Skeletal muscle satellite cell (primary cell): ENCODE results near the gene DACT2.
"Not testable (repeated sequence)": the region's sequence is repeated elsewhere in the genome, so short reads cannot be mapped to it uniquely, and the experiment has no call there.

Experiments used
- H3K27me3 ChIP-seq: 2 replicates; pipeline ENCODE4 v1.7.0; 2013; ENCODE audit warnings: low read length; ENCODE audit not compliant: control insufficient read depth, insufficient read depth
- H3K36me3 ChIP-seq: 2 replicates; pipeline ENCODE4 v1.7.0; 2013; ENCODE audit warnings: mild to moderate bottlenecking, control low read depth, low read length; ENCODE audit not compliant: insufficient read depth
- H3K4me1 ChIP-seq: 2 replicates; pipeline ENCODE4 v1.7.0; 2013; ENCODE audit warnings: low read length; ENCODE audit not compliant: control insufficient read depth, insufficient read depth
- H3K4me2 ChIP-seq: 2 replicates; pipeline ENCODE4 v1.7.0; 2013; ENCODE audit warnings: mild to moderate bottlenecking, low read length
- H3K4me3 ChIP-seq: 2 replicates; pipeline ENCODE4 v1.7.0; 2013; ENCODE audit warnings: low read length
- H3K9ac ChIP-seq: 2 replicates; pipeline ENCODE4 v1.7.0; 2013; ENCODE audit warnings: mild to moderate bottlenecking, low read depth, low read length, moderate library complexity
- H3K9me3 ChIP-seq: replicated peaks from 2 replicates; pipeline ENCODE4 v1.7.0; 2013; ENCODE audit warnings: mild to moderate bottlenecking, control low read depth, low read length

The DACT2 gene

DNA sequence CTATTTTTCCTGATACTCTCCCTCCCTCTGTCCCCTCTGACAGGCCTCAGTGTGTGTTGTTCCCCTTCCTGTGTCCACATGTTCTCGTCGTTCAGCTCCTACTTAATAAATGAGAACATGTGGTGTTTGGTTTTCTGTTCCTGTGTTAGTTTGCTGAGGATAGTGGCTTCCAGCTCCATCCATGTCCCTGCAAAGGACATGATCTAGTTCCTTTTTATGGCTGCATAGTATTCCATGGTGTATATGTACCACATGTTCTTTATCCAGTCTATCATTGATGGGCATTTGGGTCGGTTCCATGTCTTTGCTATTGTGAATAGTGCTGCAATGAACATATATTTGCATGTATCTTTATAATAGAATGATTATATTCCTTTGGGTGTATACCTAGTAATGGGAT lies 51.8 kb downstream of the DACT2 start:
- H3K4me1 ChIP-seq, H3K4me3 ChIP-seq, H3K27me3 ChIP-seq, H3K9ac ChIP-seq, H3K36me3 ChIP-seq, H3K4me2 ChIP-seq: not testable (repeated sequence)
- H3K9me3 ChIP-seq, result peaks cover 19% of the 10 kb centered on the region

DNA sequence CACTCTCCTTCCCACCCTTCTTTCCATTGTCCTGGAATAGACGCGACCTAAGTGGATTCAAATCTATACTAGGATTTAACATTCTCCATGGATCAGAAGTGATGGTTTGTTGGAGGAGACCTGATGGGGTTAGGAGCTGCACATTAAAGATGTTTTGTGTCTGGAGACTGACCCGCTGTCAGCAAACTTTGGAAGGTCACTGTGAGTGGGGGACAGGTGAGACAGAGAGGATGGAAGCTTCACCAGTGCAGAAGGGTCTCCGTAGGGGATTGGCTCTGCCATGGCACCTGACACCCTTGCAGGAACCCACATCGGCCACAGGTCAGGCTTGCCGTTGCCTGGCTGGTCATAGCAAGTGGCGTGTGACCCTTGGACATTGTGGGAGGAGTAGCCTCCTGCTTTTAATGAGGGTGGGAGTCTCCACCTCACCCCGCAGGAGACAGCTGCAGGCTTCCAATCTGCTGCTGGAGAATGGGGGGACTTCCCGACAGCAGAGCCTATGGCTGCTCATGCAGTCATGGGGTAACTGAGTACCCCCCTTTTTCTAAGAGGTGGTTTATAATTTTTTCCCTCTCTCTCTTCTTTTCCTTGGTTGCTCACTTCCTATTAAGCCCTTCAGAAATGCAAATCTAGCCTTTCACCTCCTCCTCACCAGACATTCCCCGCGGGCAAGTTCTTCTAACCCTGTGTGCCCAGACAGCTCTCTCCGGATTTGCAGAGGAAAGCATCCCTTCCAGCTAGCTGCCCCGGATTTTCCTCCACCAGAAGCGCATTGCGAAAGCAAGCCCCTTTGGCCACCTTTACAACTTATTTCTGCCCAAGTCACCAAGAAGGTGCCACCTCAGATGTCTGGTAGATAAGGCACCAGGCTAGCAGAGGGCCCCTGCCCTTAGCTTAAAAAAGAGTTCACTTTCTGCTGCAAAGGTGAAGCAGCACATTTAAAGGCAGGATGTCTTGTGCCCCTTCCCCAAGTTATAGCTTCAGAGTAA lies 53.5 kb downstream of the DACT2 start:
- H3K9ac ChIP-seq, result no peak overlapping the region
- H3K4me1 ChIP-seq, result no peaks in the 10 kb centered on the region
- no peak overlapping the region for H3K4me3 ChIP-seq
- H3K27me3 ChIP-seq, result no peaks in the 10 kb centered on the region
- H3K9me3 ChIP-seq, result peaks cover 18% of the 10 kb centered on the region
- H3K36me3 ChIP-seq, result no peaks in the 10 kb centered on the region
- no peak overlapping the region for H3K4me2 ChIP-seq

DNA sequence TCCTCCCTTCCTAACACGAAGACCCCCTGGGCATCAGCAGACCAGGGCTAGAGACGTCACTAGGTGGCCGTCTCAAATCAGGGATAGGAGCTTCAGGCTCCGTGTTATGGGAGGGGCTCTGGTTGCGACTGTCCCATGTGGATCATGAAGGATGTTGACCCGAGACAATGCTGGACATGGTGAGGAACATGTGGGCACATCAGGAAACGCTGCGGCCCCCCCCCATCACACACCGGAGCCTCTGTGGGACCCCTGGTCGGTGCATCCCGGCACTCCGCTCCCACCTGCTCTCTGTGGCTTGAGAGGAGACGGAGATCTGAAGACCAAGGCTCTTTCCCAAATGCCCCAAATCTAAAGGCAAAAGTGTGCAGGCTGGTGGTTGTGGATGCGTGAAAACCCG lies 54.2 kb downstream of the DACT2 start:
- Histone ChIP-seq H3K27me3 (no peaks in the 10 kb centered on the region), H3K4me3 (no peak overlapping the region), H3K9ac (no peak overlapping the region), H3K4me1 (no peaks in the 10 kb centered on the region), H3K9me3 (peaks cover 19% of the 10 kb centered on the region), H3K4me2 (no peak overlapping the region), H3K36me3 (no peaks in the 10 kb centered on the region)

DNA sequence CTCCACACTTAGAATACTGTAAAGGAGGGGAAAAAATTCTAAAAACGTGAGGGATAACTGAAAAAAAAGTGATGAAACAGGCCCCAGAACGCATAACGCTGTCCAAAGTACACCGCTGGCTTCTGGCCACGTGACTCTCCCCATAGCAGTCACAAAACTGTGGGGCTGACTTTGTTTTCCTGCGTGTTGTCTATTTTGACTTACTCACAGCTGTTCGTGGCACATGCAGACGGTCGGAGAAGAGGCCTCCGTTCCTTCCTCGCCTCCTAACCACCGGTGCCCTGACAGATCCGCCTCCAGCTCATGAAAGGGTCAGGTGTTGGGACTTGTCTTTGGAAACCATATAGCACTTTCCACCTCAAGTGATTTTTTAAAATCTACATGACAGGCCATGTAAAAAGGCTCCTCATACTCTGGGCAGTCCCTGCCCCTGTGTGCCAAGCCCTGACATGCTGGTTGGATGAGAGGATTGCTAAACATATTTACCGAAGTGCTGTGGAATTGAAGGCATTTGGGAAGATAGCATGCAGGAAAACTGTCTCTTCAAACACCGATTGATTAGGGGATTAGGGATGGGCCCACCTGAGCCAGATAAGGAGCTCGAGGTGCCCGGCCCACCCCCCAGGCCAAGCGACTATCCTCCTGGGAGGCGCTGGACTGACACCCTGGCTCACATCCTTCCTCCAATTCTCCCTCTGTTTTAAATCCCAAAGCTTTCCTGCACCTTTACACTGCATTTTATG lies 54.8 kb downstream of the DACT2 start:
- H3K4me3 ChIP-seq, result no peak overlapping the region
- no peaks in the 10 kb centered on the region for H3K27me3 ChIP-seq
- H3K36me3 ChIP-seq, result no peaks in the 10 kb centered on the region
- H3K9ac ChIP-seq, result no peak overlapping the region
- no peaks in the 10 kb centered on the region for H3K4me1 ChIP-seq
- peaks cover 19% of the 10 kb centered on the region for H3K9me3 ChIP-seq
- H3K4me2 ChIP-seq, result no peak overlapping the region

DNA sequence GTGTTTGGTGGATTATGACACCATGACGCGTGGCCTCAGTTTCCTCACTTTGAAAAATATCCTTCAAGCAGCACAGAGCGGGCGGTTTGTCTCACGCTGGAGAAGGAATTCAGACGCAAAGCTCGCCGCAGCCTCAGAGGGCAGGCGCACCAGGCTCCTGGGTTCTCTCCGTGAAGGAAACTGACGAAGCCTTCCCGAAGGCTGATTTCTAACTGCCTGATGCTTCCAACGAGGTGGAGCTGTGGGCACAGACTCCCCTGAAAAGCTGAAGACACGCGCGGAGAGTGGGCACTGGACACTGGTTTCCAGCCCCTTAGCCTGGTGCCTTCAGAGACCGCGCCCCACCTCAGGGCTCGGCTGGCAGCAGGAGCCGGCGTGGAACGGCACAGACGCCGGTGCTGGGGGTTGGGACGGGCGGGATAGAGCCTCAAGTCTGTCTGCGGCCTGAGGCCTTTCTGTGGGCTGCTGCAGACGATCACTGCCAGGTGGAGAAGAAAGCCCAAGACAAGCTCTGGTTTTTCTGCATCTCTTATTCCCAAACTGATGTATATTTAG lies 56.1 kb downstream of the DACT2 start:
- Histone ChIP-seq H3K27me3 (no peaks in the 10 kb centered on the region), H3K4me1 (no peaks in the 10 kb centered on the region), H3K9me3 (peaks cover 17% of the 10 kb centered on the region), H3K9ac (no peak overlapping the region), H3K4me2 (no peak overlapping the region), H3K4me3 (no peak overlapping the region), H3K36me3 (no peaks in the 10 kb centered on the region)

DNA sequence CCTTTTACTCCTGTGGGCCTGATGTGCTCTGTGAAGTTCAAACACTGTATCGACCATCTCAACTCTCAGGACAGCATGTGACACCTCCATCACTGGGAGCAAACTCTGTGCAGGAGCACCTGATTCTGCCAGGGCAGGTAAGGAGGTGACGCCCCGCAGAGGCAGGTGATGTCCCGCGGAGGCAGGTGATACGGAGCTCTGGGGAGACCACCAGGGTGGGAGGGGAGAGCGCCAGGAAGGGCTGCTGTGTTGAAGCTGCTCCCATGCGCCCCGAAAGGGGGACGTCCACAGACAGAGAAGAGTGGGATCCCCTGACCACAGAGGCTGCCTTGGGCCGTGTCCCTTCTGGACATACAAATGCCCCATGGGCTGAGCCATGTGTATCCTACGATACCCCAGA lies 58.3 kb downstream of the DACT2 start:
- Histone ChIP-seq H3K4me2 (no peak overlapping the region), H3K4me3 (no peak overlapping the region), H3K27me3 (no peaks in the 10 kb centered on the region), H3K36me3 (no peaks in the 10 kb centered on the region), H3K4me1 (no peaks in the 10 kb centered on the region), H3K9ac (no peak overlapping the region), H3K9me3 (peaks cover 17% of the 10 kb centered on the region)

DNA sequence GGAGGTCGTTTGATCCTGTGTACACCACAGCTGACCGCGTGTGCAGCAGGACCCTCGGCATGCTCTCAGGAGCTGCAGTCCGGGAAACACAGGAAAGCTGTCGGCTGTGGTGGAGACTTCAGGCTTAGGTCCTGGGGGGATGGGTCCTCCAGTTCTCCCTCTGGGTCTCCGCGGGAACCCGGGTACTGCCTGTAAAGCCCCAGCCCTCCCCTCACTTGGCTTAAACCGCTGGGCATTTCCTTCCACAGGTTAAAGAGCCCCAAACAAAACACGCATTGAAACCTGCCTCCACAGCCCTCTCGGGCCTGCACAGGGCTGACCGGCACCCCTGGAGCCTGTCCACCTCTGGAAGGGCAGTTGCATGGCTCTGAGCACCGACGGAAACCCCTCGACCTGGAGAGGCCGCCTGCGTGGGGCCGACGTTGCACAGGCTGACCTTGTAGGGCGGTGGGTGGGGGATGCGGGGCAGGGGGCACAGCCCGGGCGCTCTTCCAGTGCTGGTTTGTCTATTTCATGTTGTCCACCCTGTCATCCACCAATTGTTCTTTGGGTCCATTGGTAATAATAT lies 59.1 kb downstream of the DACT2 start:
- H3K4me2 ChIP-seq, result no peak overlapping the region

DNA sequence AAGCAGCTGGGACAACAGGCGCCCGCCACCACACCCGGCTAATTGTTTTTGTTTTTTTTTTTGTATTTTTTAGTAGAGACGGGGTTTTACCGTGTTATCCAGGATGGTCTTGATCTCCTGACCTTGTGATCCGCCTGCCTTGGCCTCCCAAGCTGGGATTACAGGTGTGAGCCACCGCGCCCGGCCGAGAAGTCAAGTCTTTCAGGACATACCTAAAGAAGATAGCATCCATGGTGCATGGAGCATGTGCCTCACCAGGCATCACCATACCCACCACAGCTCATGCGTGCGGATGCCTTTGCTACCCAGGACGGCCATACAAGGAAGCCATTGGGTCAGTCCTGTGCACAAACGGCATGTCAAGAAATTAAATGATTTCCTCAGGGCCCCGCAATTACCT lies 60.8 kb downstream of the DACT2 start:
- Histone ChIP-seq H3K4me3 (no peak overlapping the region), H3K4me1 (no peaks in the 10 kb centered on the region), H3K36me3 (no peaks in the 10 kb centered on the region), H3K4me2 (no peak overlapping the region), H3K27me3 (no peaks in the 10 kb centered on the region), H3K9me3 (peaks cover 16% of the 10 kb centered on the region), H3K9ac (no peak overlapping the region)

More for the DNA sequence above, 59.1 kb downstream of the DACT2 start:
- Histone ChIP-seq H3K4me1 (no peaks in the 10 kb centered on the region), H3K36me3 (no peaks in the 10 kb centered on the region), H3K4me3 (no peak overlapping the region), H3K27me3 (no peaks in the 10 kb centered on the region), H3K9ac (no peak overlapping the region), H3K9me3 (peaks cover 14% of the 10 kb centered on the region)

DNA sequence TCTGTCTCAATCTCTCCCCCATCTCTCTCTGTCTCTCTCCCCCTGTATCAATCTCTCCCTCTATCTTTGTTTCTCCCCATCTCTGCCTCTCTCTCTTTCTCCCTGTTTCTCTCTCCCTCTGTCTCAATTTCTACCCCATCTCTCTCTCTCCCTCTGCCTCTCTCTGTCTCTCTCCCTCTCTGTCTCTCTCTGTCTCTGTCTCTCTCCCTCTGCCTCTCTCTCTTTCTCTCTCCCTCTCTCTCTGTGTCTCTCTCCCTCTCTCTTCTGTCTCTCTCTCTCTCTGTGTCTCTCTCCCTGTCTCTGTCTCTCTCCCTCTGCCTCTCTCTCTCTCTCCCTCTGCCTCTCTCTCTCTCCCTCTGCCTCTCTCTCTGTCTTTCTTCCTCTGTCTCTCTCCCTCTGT lies 62.6 kb downstream of the DACT2 start:
- H3K36me3 ChIP-seq, result no peaks in the 10 kb centered on the region
- H3K4me3 ChIP-seq, result no peak overlapping the region
- no peak overlapping the region for H3K4me2 ChIP-seq
- H3K9me3 ChIP-seq, result peaks cover 17% of the 10 kb centered on the region
- no peaks in the 10 kb centered on the region for H3K4me1 ChIP-seq
- H3K9ac ChIP-seq, result no peak overlapping the region
- H3K27me3 ChIP-seq, result no peaks in the 10 kb centered on the region
